Endothelial cell of umbilical vein (primary cell): ENCODE measurements around the gene HECTD3. TPM values are rescaled to one million over a fixed set of nuclear protein-coding genes. Genes with fewer than 3 reads are reported as not detected.

Experiments used
- BruUV-seq: library from RNA; stranded (reverse); fragments of 400-500 nt; replicated peaks from 2 replicates; lab custom pipeline; 2021; lab: Mats Ljungman, UMichigan
- CTCF ChIA-PET: fragments of 300-600, 350-600 bp; sonication (Branson Sonifier 250); formaldehyde crosslinking; loops from one replicate; lab custom pipeline; 2021; ENCODE audit warnings: antibody characterized with exemption, inconsistent platforms; lab: Charles Lee
- POLR2A ChIA-PET: fragments of 300-600, 350-600 bp; sonication (Branson Sonifier 250); formaldehyde crosslinking; loops from one replicate; lab custom pipeline; 2021; ENCODE audit warnings: antibody characterized with exemption, inconsistent platforms; lab: Charles Lee
- DNase-seq: peaks from one replicate; pipeline ENCODE4 v3.0.0-alpha.2; 2011; ENCODE audit warnings: low read depth, low spot score
- FAIRE-seq: peaks from 2 replicates; lab custom pipeline; 2011; peaks lifted over from hg19 to GRCh38; lab: Jason Lieb, UNC
- H2AFZ ChIP-seq: 2 replicates; pipeline ENCODE4 v1.6.0; 2012; ENCODE audit warnings: low read depth, low read length, control low read depth, inconsistent platforms
- H3K27ac ChIP-seq: 2 replicates; pipeline ENCODE4 v1.5.1; 2011; ENCODE audit warnings: low read depth, mild to moderate bottlenecking, control low read depth, low read length, moderate library complexity; ENCODE audit not compliant: insufficient read depth
- H3K27me3 ChIP-seq, 2 experiments: 2 replicates each; pipeline versions ENCODE4 v1.6.0 to v1.6.1; 2011; ENCODE audit warnings: low read length in 2 of 2, mixed read lengths in 1 of 2; ENCODE audit not compliant: control insufficient read depth in 2 of 2, insufficient read depth in 2 of 2
- H3K36me3 ChIP-seq, 2 experiments: 2 replicates in 1 of 2; 3 replicates in 1 of 2; pipeline ENCODE4 v1.5.1; 2011; ENCODE audit warnings: low read length in 2 of 2, mild to moderate bottlenecking in 1 of 2, moderate library complexity in 1 of 2; ENCODE audit not compliant: control insufficient read depth in 2 of 2, insufficient read depth in 2 of 2; ENCODE audit errors: extremely low read depth in 1 of 2
- H3K4me1 ChIP-seq: 3 replicates; pipeline ENCODE4 v1.5.1; 2011; ENCODE audit warnings: mild to moderate bottlenecking, low read length; ENCODE audit not compliant: control insufficient read depth, insufficient read depth; ENCODE audit errors: extremely low read depth
- H3K4me2 ChIP-seq: 2 replicates; pipeline ENCODE4 v1.6.1; 2011; ENCODE audit warnings: low read length, control low read depth, mixed read lengths; ENCODE audit not compliant: insufficient read depth
- H3K4me3 ChIP-seq, 3 experiments: fragments of 200-600 bp in 1 of 3; sonication (generic), shearing (Covaris generic) in 1 of 3; replicated peaks in 1 of 3; 2 replicates each; pipeline ENCODE4 v1.5.1; 2011 to 2016; ENCODE audit warnings: control low read depth in 3 of 3, low read length in 3 of 3, mild to moderate bottlenecking in 2 of 3, inconsistent platforms in 1 of 3, low read depth in 1 of 3, moderate library complexity in 1 of 3; ENCODE audit not compliant: insufficient read depth in 1 of 3
- H3K79me2 ChIP-seq: 2 replicates; pipeline ENCODE4 v1.6.0; 2012; ENCODE audit warnings: low read length, inconsistent platforms; ENCODE audit not compliant: control insufficient read depth, insufficient read depth
- H3K9ac ChIP-seq: replicated peaks from 2 replicates; pipeline ENCODE3; 2011; ENCODE audit warnings: low read length, control low read depth; ENCODE audit not compliant: insufficient read depth; ENCODE audit errors: extremely low read depth
- H3K9me1 ChIP-seq: replicated peaks from 3 replicates; pipeline ENCODE4 v1.6.0; 2011; ENCODE audit warnings: mild to moderate bottlenecking, low read length; ENCODE audit not compliant: control insufficient read depth, insufficient read depth; ENCODE audit errors: extremely low read depth
- H3K9me3 ChIP-seq: replicated peaks from 2 replicates; pipeline ENCODE4 v1.5.1; 2012; ENCODE audit warnings: low read length, inconsistent platforms; ENCODE audit not compliant: control insufficient read depth, insufficient read depth
- H4K20me1 ChIP-seq: replicated peaks from 2 replicates; pipeline ENCODE3; 2011; ENCODE audit warnings: mild to moderate bottlenecking, low read length; ENCODE audit not compliant: control insufficient read depth, insufficient read depth; ENCODE audit errors: extremely low read depth
- EZH2 ChIP-seq: IDR thresholded peaks from 2 replicates; pipeline ENCODE4 v1.6.1; 2012; ENCODE audit warnings: borderline replicate concordance, low read depth, mild to moderate bottlenecking, moderate library complexity, low read length, inconsistent platforms; ENCODE audit not compliant: severe bottlenecking
- GATA2 ChIP-seq: IDR thresholded peaks from 2 replicates; pipeline ENCODE4 v1.7.0; 2011; ENCODE audit warnings: low read depth, mild to moderate bottlenecking, moderate library complexity, mixed read lengths, low read length; ENCODE audit not compliant: insufficient read length, insufficient read depth
- JUN ChIP-seq: IDR thresholded peaks from 2 replicates; pipeline ENCODE4 v1.6.1; 2011; ENCODE audit warnings: borderline replicate concordance, low read depth; ENCODE audit not compliant: insufficient read length, insufficient read depth
- MYC ChIP-seq: IDR thresholded peaks from one replicate; pipeline ENCODE4 v1.6.1; 2011; ENCODE audit warnings: mild to moderate bottlenecking, low read depth, low read length
- POLR2AphosphoS5 ChIP-seq: IDR thresholded peaks from 2 replicates; pipeline ENCODE4 v1.6.1; 2012; ENCODE audit warnings: low read depth, mild to moderate bottlenecking, control low read depth, low read length, moderate library complexity; ENCODE audit not compliant: insufficient read depth
- dilution Hi-C: fragments of 300-500 bp; cut with MboI; formaldehyde crosslinking; loops from one replicate; pipeline ENCODE4 v1.15.0; 2019; ENCODE audit warnings: low sequenced_read_pairs; ENCODE audit not compliant: extremely low pct_ligation_motif_present
- intact Hi-C: fragments of 100-400 bp; cut with micrococcal nuclease; formaldehyde crosslinking; loops from one replicate; pipeline ENCODE4 v1.10.0; 2022
- polyA plus RNA-seq, 4 experiments: library from polyadenylated mRNA; depleted of rRNA in 3 of 4; stranded (reverse) in 3 of 4; unstranded in 1 of 4; fragments of >200 nt; gene quantifications; 2 replicates each; pipeline versions ENCODE4 v1.2.1 to v1.2.3, GENCODE V29; 2011 to 2012; ENCODE audit warnings: missing spikeins in 1 of 4
- total RNA-seq: library from RNA; stranded (reverse); gene quantifications from 2 replicates; pipeline ENCODE4 v1.2.3, GENCODE V29; 2021
- TF ChIP-seq, protein P1 (sequence below): IDR thresholded peaks from 2 replicates; pipeline ENCODE4 v1.6.1; 2011; ENCODE audit not compliant: insufficient read depth, insufficient read length
- TF ChIP-seq, protein P2 (sequence below), 2 donors: IDR thresholded peaks; 1 replicate in 1 of 2; 2 replicates in 1 of 2; pipeline ENCODE4 v1.5.1; 2011; ENCODE audit warnings: low read length in 2 of 2, mild to moderate bottlenecking in 2 of 2, moderate library complexity in 2 of 2, control low read depth in 1 of 2, inconsistent platforms in 1 of 2, low read depth in 1 of 2; ENCODE audit not compliant: insufficient read depth in 1 of 2; ENCODE audit errors: extremely low read depth in 1 of 2

Gene HECTD3
- total and polyA plus RNA-seq, 2 donors (not counting 3 experiments of a cell fraction or from before 2014, with no cell fraction given) = 80.0 to 114 TPM

DNA sequence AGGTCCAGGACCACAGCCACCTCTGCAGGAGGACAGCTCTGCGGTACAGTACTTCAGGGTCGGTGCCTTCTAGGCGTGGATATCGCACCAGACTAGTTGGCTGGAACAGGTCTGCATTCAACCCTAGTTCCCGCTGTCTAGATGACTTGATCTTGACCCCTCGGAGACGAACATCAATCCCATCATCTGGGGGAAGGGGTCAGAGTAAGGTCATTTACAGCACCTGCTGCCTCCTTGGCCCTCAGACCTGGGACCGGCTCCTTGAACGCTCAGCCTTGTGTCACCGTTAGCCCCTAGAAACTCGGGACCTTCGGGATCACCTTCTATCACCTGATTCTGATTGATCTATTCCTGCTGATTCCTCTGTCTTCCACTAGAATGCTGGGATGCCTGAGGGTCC is 2.6 kb downstream of the HECTD3 start:
- H3K9me3 ChIP-seq = no peaks in the 10 kb centered on the region
- TF ChIP-seq POLR2AphosphoS5 (no peak), JUN (no peak), MYC (no peak), EZH2 (no peak), GATA2 (no peak)
- TF ChIP-seq, protein P1, sequence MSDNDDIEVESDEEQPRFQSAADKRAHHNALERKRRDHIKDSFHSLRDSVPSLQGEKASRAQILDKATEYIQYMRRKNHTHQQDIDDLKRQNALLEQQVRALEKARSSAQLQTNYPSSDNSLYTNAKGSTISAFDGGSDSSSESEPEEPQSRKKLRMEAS = no peak
- TF ChIP-seq, protein P2, sequence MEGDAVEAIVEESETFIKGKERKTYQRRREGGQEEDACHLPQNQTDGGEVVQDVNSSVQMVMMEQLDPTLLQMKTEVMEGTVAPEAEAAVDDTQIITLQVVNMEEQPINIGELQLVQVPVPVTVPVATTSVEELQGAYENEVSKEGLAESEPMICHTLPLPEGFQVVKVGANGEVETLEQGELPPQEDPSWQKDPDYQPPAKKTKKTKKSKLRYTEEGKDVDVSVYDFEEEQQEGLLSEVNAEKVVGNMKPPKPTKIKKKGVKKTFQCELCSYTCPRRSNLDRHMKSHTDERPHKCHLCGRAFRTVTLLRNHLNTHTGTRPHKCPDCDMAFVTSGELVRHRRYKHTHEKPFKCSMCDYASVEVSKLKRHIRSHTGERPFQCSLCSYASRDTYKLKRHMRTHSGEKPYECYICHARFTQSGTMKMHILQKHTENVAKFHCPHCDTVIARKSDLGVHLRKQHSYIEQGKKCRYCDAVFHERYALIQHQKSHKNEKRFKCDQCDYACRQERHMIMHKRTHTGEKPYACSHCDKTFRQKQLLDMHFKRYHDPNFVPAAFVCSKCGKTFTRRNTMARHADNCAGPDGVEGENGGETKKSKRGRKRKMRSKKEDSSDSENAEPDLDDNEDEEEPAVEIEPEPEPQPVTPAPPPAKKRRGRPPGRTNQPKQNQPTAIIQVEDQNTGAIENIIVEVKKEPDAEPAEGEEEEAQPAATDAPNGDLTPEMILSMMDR (IDR thresholded peaks at IDR 0.05; ENCODE audit: extremely low read depth in 1 of 2, insufficient read depth in 1 of 2, low read depth in 1 of 2, low read length in 2 of 2) = no peak
- H3K27me3 ChIP-seq = no peaks in the 10 kb centered on the region
- peaks cover 22% of the 10 kb centered on the region for H3K79me2 ChIP-seq
- no peak overlapping the region for H3K27ac ChIP-seq
- no peak for FAIRE-seq
- DNase-seq = no peak
- H3K4me1 ChIP-seq = peaks cover 23% of the 10 kb centered on the region
- no peaks in the 10 kb centered on the region for H4K20me1 ChIP-seq
- H3K4me2 ChIP-seq = no peak overlapping the region
- intact Hi-C loops (no loop called here), dilution Hi-C loops (no loop called here)
- H3K9me1 ChIP-seq = no peaks in the 10 kb centered on the region
- H3K4me3 ChIP-seq = no peak overlapping the region
- ChIA-PET CTCF (no interaction called here), POLR2A (no interaction called here)
- H2AFZ ChIP-seq = no peak overlapping the region
- H3K36me3 ChIP-seq = peaks cover 17 to 55% of the 10 kb centered on the region in 2 experiments
- no TSS peak for BruUV-seq
- no peak overlapping the region for H3K9ac ChIP-seq
